ENCODE results near the gene RTCB. TPM values are rescaled to one million over a fixed set of nuclear protein-coding genes. Genes with fewer than 3 reads are reported as not detected.
A peak's percentile ranks its signal among the peaks of the same experiment; 100 is the strongest.
"Not testable (repeated sequence)": the region's sequence is repeated elsewhere in the genome, so short reads cannot be mapped to it uniquely, and the experiment has no call there.

The RTCB gene
- total and polyA plus RNA-seq, 2 of the 13 experiments (the other 11 are each of a cell fraction or from before 2014, with no cell fraction given): 108 to 167 TPM

- H3K4me2 ChIP-seq (ENCODE audit: low read depth, low read length); H3K4me3 ChIP-seq (replicated peaks in 1 of 3; ENCODE audit: insufficient read depth in 1 of 3, low read depth in 2 of 3, low read length in 3 of 3); H3K4me1 ChIP-seq (ENCODE audit: insufficient read depth, low read length); CTCF ChIA-PET (ENCODE audit: low intra/inter-chr PET ratio, low total read pairs); H2AFZ ChIP-seq (ENCODE audit: low read length); H3K9ac ChIP-seq (ENCODE audit: insufficient read depth, low read depth, low read length); ATAC-seq; H4K20me1 ChIP-seq (ENCODE audit: insufficient read depth, low read length); FAIRE-seq; BruUV-seq (replicated peaks); H3K27ac ChIP-seq (ENCODE audit: extremely low read length, insufficient read depth, low read length); H3K27me3 ChIP-seq (ENCODE audit: control insufficient read depth in 1 of 2, insufficient read depth in 2 of 2, low read length in 2 of 2); H3K79me2 ChIP-seq (ENCODE audit: insufficient read depth, low read length); H3K36me3 ChIP-seq (replicated peaks in 1 of 2; ENCODE audit: control insufficient read depth in 1 of 2, insufficient read depth in 2 of 2, low read length in 2 of 2); DNase-seq (ENCODE audit: low spot score); H3K9me3 ChIP-seq (ENCODE audit: low read length); POLR2A ChIA-PET; intact Hi-C loops (cut with micrococcal nuclease; ENCODE audit: unreplicated experiment); in situ Hi-C loops (cut with HindIII; ENCODE audit: extremely low pct_ligation_motif_present, low pct_unique_long_range_greater_than_20kb); TF ChIP-seq CREB1 (CRISPR knock-in tag; IDR thresholded peaks at IDR 0.05): not testable (repeated sequence)
- WGBS (ENCODE audit: low lambda C conversion rate): 8% methylated on average over 9 of the region's 9 CpGs
- peak; percentile 28; the same call in 1 of the 2 replicates for TF ChIP-seq CREB1 (IDR thresholded peaks at IDR 0.05)
These were observed 54.5 kb downstream of the RTCB start, which contains the start of gene RFPL3 for GRCh38 chr22:32357567-32357966. Gene RFPL3, plus strand, starts transcription at chr22:32357867. Its CDS starts 205 bp downstream, at chr22:32358072.

- DNase-seq (ENCODE audit: low spot score): peak; percentile 18
- ChIA-PET POLR2A (no interaction called here), CTCF (ENCODE audit: low intra/inter-chr PET ratio, low total read pairs) (no interaction called here)
- Histone ChIP-seq H3K79me2 (ENCODE audit: insufficient read depth, low read length) (no peaks in the 10 kb centered on the region), H3K27me3 (ENCODE audit: control insufficient read depth in 1 of 2, insufficient read depth in 2 of 2, low read length in 2 of 2) (no peaks in the 10 kb centered on the region), H3K36me3 (replicated peaks in 1 of 2; ENCODE audit: control insufficient read depth in 1 of 2, insufficient read depth in 2 of 2, low read length in 2 of 2) (no peaks in the 10 kb centered on the region), H4K20me1 (ENCODE audit: insufficient read depth, low read length) (no peaks in the 10 kb centered on the region), H3K9me3 (ENCODE audit: low read length) (no peaks in the 10 kb centered on the region), H3K27ac (ENCODE audit: extremely low read length, insufficient read depth, low read length) (no peak overlapping the region), H3K9ac (ENCODE audit: insufficient read depth, low read depth, low read length) (no peak overlapping the region), H3K4me2 (ENCODE audit: low read depth, low read length) (no peak overlapping the region), H3K4me3 (replicated peaks in 1 of 3; ENCODE audit: insufficient read depth in 1 of 3, low read depth in 2 of 3, low read length in 3 of 3) (no peak overlapping the region), H2AFZ (ENCODE audit: low read length) (no peak overlapping the region), H3K4me1 (ENCODE audit: insufficient read depth, low read length) (no peaks in the 10 kb centered on the region)
- no peak for TF ChIP-seq MAF1 (CRISPR knock-in tag; IDR thresholded peaks at IDR 0.05; ENCODE audit: borderline replicate concordance)
- peak; percentile 43; the same call in 1 of the 2 replicates for TF ChIP-seq SMC3 (IDR thresholded peaks at IDR 0.05; ENCODE audit: low read length)
- TF ChIP-seq STAG1 (CRISPR knock-in tag; IDR thresholded peaks at IDR 0.05): peak; percentile 59
- TF ChIP-seq ZNF414 (CRISPR knock-in tag; IDR thresholded peaks at IDR 0.05): no peak
- TF ChIP-seq, protein P1, sequence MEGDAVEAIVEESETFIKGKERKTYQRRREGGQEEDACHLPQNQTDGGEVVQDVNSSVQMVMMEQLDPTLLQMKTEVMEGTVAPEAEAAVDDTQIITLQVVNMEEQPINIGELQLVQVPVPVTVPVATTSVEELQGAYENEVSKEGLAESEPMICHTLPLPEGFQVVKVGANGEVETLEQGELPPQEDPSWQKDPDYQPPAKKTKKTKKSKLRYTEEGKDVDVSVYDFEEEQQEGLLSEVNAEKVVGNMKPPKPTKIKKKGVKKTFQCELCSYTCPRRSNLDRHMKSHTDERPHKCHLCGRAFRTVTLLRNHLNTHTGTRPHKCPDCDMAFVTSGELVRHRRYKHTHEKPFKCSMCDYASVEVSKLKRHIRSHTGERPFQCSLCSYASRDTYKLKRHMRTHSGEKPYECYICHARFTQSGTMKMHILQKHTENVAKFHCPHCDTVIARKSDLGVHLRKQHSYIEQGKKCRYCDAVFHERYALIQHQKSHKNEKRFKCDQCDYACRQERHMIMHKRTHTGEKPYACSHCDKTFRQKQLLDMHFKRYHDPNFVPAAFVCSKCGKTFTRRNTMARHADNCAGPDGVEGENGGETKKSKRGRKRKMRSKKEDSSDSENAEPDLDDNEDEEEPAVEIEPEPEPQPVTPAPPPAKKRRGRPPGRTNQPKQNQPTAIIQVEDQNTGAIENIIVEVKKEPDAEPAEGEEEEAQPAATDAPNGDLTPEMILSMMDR (CRISPR knock-in tag; IDR thresholded peaks at IDR 0.05): peak; percentile 59
- no TSS peak for BruUV-seq (replicated peaks)
- WGBS (ENCODE audit: low lambda C conversion rate): 10% methylated on average over 3 of the region's 3 CpGs
- ATAC-seq: peak; percentile 72
- intact Hi-C loops (cut with micrococcal nuclease; ENCODE audit: unreplicated experiment) (loop anchor here (1.0 kb wide), 1 partner anchor 89 kb away; no protein-coding TSS in a partner anchor), in situ Hi-C loops (cut with HindIII; ENCODE audit: extremely low pct_ligation_motif_present, low pct_unique_long_range_greater_than_20kb) (no loop called here)
- no peak for FAIRE-seq
These were observed 56.3 kb downstream of the RTCB start for GRCh38 chr22:32355760-32356159.
